HG03378 (cell line): Measurements from ENCODE around the gene PSMD5.

Source experiments
- ATAC-seq: cut with Tn5 transposase; IDR thresholded peaks from one replicate; pipeline ENCODE4 v1.9.1; 2021; ENCODE audit warnings: mild to moderate bottlenecking, moderate library complexity; ENCODE audit not compliant: unreplicated experiment

PSMD5 gene

GRCh38 chr9:120767451-120767850, 75.3 kb downstream of the PSMD5 start:
- no peak for ATAC-seq
